ENCODE measurements around the gene FADS2. TPM values are rescaled to one million over a fixed set of nuclear protein-coding genes. Genes with fewer than 3 reads are reported as not detected.
A peak's percentile ranks its signal among the peaks of the same experiment; 100 is the strongest.

The FADS2 gene
- total RNA-seq, 1 experiment from 2014 or later: 423 TPM

DNA sequence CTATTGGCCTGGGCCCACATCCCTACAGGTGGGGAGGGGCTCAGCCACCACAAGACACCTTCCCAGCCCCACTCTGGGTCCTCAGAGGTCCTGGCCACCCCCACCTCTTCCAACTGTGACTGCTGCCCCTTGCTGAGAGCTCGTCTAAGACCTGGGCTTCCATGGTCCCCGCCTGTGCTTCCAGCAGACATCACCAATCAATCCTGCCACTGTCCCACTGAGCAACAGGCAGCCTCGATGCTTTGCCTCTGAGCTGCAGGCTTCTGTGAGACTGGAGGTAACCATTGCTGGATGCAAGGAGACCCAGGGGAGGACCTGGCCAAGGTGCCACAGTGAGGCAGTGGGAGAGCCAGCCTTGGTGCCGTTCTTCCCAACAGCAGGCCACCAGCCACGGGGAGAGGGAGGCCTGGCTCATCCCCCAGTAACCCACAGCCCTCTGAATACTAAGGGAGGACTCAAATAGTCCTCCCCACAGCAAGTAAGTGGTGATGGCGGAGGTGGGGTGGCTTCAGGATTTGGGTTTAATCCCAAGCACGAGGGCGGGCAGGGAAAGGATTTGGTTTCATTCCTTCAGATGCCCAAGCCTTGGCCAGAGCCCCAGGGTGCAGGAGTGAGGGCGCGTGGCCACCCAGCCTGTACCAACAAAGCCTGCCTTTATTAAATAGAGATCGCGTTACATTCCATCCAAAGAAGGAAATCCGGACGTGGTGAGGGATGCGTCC is 68.7 kb downstream of the FADS2 start:
- DNase-seq (ENCODE audit: low spot score): no peak
- no peaks in the 10 kb centered on the region for H3K27me3 Mint-ChIP-seq (ENCODE audit: low read depth)
- TF ChIP-seq TEAD1 (CRISPR knock-in tag; IDR thresholded peaks at IDR 0.05) (no peak), FOXP1 (CRISPR knock-in tag; IDR thresholded peaks at IDR 0.05; ENCODE audit: borderline replicate concordance) (no peak), ZNF263 (CRISPR knock-in tag; IDR thresholded peaks at IDR 0.05; ENCODE audit: low read depth) (peak; percentile 38; the same call in 1 of the 2 replicates)
- TF ChIP-seq, protein P1, sequence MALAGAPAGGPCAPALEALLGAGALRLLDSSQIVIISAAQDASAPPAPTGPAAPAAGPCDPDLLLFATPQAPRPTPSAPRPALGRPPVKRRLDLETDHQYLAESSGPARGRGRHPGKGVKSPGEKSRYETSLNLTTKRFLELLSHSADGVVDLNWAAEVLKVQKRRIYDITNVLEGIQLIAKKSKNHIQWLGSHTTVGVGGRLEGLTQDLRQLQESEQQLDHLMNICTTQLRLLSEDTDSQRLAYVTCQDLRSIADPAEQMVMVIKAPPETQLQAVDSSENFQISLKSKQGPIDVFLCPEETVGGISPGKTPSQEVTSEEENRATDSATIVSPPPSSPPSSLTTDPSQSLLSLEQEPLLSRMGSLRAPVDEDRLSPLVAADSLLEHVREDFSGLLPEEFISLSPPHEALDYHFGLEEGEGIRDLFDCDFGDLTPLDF (CRISPR knock-in tag; IDR thresholded peaks at IDR 0.05): no peak
- no peaks in the 10 kb centered on the region for H3K36me3 Mint-ChIP-seq
- no peaks in the 10 kb centered on the region for H3K9me3 Mint-ChIP-seq
- POLR2A ChIA-PET: interaction anchor here (0.6 to 4.1 kb wide), 4 partner anchors 51 to 587 kb away, joined by 3 to 26 read pairs (median 10); partner anchors contain the start of gene BEST1
- ATAC-seq: no peak
- H3K4me3 Mint-ChIP-seq: no peak overlapping the region
- H3K27ac Mint-ChIP-seq: no peak overlapping the region
- CTCF ChIA-PET: interaction anchor here (0.6 to 10.9 kb wide), 17 partner anchors 8 to 211 kb away, joined by 3 to 685 read pairs (median 19); partner anchors contain the start of genes BEST1 and FADS2
- H3K4me1 Mint-ChIP-seq: peaks cover 9% of the 10 kb centered on the region

DNA sequence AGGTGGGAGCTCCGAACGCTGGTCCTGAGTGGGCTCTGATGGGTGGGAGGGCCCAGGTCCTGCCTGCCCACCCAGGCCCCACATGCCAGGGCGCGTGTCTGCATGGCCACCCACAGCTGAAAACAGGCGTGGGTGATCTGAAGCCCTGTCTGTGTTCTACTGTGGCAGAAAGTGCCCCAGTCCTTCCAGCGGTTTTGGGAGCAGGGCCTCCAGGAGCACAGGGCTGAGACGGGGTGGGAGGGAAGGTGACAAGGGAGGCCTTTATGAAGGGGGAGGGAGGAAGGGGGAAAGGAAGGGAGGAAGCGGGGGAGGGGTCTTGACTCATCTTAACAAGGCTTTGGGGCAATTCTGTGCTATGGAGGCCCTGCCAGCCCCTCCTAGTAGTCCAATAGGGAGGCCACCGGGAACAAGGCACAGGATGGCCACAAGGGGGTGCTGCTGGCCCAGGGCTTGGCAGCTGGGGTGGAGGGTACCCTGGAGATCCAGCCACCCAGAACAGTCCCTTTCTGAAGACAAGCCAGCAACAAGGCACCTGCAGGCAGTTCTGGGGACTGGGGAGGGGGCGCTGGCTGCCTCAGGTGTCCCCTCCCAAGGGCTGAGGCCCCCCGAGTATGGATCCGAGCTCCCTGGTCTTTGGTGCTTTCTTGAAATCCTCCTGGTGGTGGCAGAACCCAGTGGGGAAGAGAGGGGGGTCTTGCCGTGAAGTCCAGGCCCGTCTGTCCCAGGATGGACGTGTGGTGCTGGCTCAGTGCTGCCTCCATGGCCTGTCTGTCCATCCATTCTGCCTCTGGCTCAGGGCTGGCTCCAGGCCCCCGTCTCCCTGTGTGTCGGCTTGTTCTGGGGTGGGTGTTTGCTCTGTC is 69.5 kb downstream of the FADS2 start:
- POLR2A ChIA-PET: interaction anchor here (1.0 to 4.1 kb wide), 3 partner anchors 50 to 58 kb away, joined by 3 to 26 read pairs (median 15); partner anchors contain the start of gene BEST1
- CTCF ChIA-PET: interaction anchor here (0.6 to 10.9 kb wide), 39 partner anchors 8 to 239 kb away, joined by 3 to 685 read pairs (median 14); partner anchors contain the start of genes BEST1, FADS1, FADS2 and FTH1
- no peaks in the 10 kb centered on the region for H3K27me3 Mint-ChIP-seq (ENCODE audit: low read depth)

More for the DNA sequence above, 69.5 kb downstream of the FADS2 start:
- TF ChIP-seq, protein P2, sequence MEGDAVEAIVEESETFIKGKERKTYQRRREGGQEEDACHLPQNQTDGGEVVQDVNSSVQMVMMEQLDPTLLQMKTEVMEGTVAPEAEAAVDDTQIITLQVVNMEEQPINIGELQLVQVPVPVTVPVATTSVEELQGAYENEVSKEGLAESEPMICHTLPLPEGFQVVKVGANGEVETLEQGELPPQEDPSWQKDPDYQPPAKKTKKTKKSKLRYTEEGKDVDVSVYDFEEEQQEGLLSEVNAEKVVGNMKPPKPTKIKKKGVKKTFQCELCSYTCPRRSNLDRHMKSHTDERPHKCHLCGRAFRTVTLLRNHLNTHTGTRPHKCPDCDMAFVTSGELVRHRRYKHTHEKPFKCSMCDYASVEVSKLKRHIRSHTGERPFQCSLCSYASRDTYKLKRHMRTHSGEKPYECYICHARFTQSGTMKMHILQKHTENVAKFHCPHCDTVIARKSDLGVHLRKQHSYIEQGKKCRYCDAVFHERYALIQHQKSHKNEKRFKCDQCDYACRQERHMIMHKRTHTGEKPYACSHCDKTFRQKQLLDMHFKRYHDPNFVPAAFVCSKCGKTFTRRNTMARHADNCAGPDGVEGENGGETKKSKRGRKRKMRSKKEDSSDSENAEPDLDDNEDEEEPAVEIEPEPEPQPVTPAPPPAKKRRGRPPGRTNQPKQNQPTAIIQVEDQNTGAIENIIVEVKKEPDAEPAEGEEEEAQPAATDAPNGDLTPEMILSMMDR (IDR thresholded peaks at IDR 0.05): peak; percentile 95
- TF ChIP-seq, protein P3, sequence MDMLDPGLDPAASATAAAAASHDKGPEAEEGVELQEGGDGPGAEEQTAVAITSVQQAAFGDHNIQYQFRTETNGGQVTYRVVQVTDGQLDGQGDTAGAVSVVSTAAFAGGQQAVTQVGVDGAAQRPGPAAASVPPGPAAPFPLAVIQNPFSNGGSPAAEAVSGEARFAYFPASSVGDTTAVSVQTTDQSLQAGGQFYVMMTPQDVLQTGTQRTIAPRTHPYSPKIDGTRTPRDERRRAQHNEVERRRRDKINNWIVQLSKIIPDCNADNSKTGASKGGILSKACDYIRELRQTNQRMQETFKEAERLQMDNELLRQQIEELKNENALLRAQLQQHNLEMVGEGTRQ (CRISPR knock-in tag; IDR thresholded peaks at IDR 0.05): no peak
- TF ChIP-seq JAZF1 (CRISPR knock-in tag; IDR thresholded peaks at IDR 0.05) (no peak), ZNF317 (CRISPR knock-in tag; IDR thresholded peaks at IDR 0.05; ENCODE audit: borderline replicate concordance, low read depth) (no peak), ZNF121 (CRISPR knock-in tag; IDR thresholded peaks at IDR 0.05) (peak; percentile 53; the same call in 1 of the 2 replicates), NR2C2 (CRISPR knock-in tag; IDR thresholded peaks at IDR 0.05) (no peak)
- TF ChIP-seq, protein P4, sequence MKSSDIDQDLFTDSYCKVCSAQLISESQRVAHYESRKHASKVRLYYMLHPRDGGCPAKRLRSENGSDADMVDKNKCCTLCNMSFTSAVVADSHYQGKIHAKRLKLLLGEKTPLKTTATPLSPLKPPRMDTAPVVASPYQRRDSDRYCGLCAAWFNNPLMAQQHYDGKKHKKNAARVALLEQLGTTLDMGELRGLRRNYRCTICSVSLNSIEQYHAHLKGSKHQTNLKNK (CRISPR knock-in tag; IDR thresholded peaks at IDR 0.05): no peak
- TF ChIP-seq, protein P5, sequence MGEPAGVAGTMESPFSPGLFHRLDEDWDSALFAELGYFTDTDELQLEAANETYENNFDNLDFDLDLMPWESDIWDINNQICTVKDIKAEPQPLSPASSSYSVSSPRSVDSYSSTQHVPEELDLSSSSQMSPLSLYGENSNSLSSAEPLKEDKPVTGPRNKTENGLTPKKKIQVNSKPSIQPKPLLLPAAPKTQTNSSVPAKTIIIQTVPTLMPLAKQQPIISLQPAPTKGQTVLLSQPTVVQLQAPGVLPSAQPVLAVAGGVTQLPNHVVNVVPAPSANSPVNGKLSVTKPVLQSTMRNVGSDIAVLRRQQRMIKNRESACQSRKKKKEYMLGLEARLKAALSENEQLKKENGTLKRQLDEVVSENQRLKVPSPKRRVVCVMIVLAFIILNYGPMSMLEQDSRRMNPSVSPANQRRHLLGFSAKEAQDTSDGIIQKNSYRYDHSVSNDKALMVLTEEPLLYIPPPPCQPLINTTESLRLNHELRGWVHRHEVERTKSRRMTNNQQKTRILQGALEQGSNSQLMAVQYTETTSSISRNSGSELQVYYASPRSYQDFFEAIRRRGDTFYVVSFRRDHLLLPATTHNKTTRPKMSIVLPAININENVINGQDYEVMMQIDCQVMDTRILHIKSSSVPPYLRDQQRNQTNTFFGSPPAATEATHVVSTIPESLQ (CRISPR knock-in tag; IDR thresholded peaks at IDR 0.05): no peak
- TF ChIP-seq, protein P6, sequence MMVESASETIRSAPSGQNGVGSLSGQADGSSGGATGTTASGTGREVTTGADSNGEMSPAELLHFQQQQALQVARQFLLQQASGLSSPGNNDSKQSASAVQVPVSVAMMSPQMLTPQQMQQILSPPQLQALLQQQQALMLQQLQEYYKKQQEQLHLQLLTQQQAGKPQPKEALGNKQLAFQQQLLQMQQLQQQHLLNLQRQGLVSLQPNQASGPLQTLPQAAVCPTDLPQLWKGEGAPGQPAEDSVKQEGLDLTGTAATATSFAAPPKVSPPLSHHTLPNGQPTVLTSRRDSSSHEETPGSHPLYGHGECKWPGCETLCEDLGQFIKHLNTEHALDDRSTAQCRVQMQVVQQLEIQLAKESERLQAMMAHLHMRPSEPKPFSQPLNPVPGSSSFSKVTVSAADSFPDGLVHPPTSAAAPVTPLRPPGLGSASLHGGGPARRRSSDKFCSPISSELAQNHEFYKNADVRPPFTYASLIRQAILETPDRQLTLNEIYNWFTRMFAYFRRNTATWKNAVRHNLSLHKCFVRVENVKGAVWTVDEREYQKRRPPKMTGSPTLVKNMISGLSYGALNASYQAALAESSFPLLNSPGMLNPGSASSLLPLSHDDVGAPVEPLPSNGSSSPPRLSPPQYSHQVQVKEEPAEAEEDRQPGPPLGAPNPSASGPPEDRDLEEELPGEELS (CRISPR knock-in tag; IDR thresholded peaks at IDR 0.05): no peak
- H3K9me3 Mint-ChIP-seq: no peaks in the 10 kb centered on the region
- peaks cover 9% of the 10 kb centered on the region for H3K4me1 Mint-ChIP-seq
- ATAC-seq: peak; percentile 81
- DNase-seq (ENCODE audit: low spot score): peak; percentile 94
- no peak overlapping the region for H3K27ac Mint-ChIP-seq
- no peaks in the 10 kb centered on the region for H3K36me3 Mint-ChIP-seq
- no peak overlapping the region for H3K4me3 Mint-ChIP-seq

Measured in WTC11 (cell line).